RWPE2 (cell line): Measurements from ENCODE around the gene TTC21A.

Experiments
- ATAC-seq: fragments of 200-7000 bp; cut with Tn5 transposase; 3 replicates; pipeline ENCODE4 v1.9.1; 2021; ENCODE audit warnings: low read depth
- DNase-seq: peaks from one replicate; pipeline ENCODE4 v3.0.0-alpha.2; 2020; ENCODE audit warnings: low spot score
- H3K27ac ChIP-seq: fragments of 450-650 bp; 2 replicates; pipeline ENCODE4 v1.5.1; 2017; ENCODE audit warnings: mild to moderate bottlenecking; ENCODE audit not compliant: poor library complexity, severe bottlenecking
- H3K27me3 ChIP-seq: fragments of 250-450 bp; sonication (Bioruptor Pico); 2 replicates; pipeline ENCODE4 v1.5.1; 2021; ENCODE audit warnings: mild to moderate bottlenecking, moderate library complexity; ENCODE audit not compliant: insufficient read depth, poor library complexity, severe bottlenecking
- H3K36me3 ChIP-seq: fragments of 250-450 bp; sonication (Bioruptor Pico); 2 replicates; pipeline ENCODE4 v1.5.1; 2020; ENCODE audit warnings: low read depth, mild to moderate bottlenecking, moderate library complexity
- H3K4me1 ChIP-seq: fragments of 250-450 bp; sonication (Bioruptor Pico); 2 replicates; pipeline ENCODE4 v1.5.1; 2021; ENCODE audit warnings: mild to moderate bottlenecking, moderate library complexity; ENCODE audit not compliant: insufficient read depth, poor library complexity, severe bottlenecking
- H3K4me3 ChIP-seq: fragments of 250-450 bp; sonication (Bioruptor Pico); 2 replicates; pipeline ENCODE4 v1.5.1; 2021; ENCODE audit warnings: mild to moderate bottlenecking, moderate library complexity; ENCODE audit not compliant: severe bottlenecking
- H3K9me3 ChIP-seq: fragments of 250-450 bp; sonication (Bioruptor Pico); 2 replicates; pipeline ENCODE4 v1.5.1; 2021; ENCODE audit warnings: mild to moderate bottlenecking, moderate library complexity; ENCODE audit not compliant: severe bottlenecking
- TF ChIP-seq, protein P1 (sequence below): fragments of 450-650 bp; IDR thresholded peaks from one replicate; pipeline ENCODE4 v1.5.1; 2017; ENCODE audit warnings: mild to moderate bottlenecking, moderate library complexity; ENCODE audit not compliant: poor library complexity, severe bottlenecking

The TTC21A gene

DNA sequence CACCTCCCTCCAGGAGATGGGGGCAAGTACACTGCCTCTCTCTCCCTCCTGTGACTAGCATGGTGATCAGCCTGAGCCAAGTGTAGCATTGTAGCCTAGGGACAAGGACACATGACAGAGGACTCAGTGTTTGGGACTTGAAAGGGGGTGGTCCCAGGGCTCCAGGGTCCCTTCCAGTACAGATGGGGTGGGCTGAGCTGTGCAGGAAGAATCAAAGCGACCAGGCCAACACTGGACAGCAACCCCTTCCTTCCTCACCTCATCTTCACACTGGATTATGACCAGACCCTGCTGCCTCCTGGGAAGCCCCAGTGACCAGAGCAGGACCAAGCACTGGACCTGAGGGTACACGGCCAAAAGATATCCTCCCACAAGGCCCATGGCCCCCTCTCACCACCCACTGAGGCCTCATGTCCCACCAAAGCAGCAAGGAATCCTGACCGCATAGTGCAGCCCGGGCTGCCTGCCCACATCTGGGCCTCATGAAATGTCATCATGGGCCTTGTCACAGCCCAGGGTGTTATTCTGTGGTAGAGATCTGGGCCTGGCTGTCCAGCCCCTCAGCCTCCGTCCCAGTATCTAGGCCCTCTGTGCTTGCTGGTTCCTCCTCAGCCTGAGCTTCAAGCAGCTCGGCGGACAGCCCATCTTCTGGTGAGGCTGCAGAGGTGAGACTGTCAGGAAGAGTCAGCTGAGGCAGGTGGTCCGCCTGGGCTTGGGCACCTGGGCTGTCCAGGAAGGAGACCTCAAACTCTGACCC is 9.6 kb upstream of the TTC21A start:
- no peaks in the 10 kb centered on the region for H3K4me1 ChIP-seq
- DNase-seq, result no peak
- no peak overlapping the region for H3K4me3 ChIP-seq
- H3K9me3 ChIP-seq, result no peaks in the 10 kb centered on the region
- no peak overlapping the region for H3K27ac ChIP-seq
- ATAC-seq, result no peak
- H3K36me3 ChIP-seq, result peaks cover 62% of the 10 kb centered on the region
- TF ChIP-seq, protein P1, sequence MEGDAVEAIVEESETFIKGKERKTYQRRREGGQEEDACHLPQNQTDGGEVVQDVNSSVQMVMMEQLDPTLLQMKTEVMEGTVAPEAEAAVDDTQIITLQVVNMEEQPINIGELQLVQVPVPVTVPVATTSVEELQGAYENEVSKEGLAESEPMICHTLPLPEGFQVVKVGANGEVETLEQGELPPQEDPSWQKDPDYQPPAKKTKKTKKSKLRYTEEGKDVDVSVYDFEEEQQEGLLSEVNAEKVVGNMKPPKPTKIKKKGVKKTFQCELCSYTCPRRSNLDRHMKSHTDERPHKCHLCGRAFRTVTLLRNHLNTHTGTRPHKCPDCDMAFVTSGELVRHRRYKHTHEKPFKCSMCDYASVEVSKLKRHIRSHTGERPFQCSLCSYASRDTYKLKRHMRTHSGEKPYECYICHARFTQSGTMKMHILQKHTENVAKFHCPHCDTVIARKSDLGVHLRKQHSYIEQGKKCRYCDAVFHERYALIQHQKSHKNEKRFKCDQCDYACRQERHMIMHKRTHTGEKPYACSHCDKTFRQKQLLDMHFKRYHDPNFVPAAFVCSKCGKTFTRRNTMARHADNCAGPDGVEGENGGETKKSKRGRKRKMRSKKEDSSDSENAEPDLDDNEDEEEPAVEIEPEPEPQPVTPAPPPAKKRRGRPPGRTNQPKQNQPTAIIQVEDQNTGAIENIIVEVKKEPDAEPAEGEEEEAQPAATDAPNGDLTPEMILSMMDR, result no peak
- H3K27me3 ChIP-seq, result no peaks in the 10 kb centered on the region

DNA sequence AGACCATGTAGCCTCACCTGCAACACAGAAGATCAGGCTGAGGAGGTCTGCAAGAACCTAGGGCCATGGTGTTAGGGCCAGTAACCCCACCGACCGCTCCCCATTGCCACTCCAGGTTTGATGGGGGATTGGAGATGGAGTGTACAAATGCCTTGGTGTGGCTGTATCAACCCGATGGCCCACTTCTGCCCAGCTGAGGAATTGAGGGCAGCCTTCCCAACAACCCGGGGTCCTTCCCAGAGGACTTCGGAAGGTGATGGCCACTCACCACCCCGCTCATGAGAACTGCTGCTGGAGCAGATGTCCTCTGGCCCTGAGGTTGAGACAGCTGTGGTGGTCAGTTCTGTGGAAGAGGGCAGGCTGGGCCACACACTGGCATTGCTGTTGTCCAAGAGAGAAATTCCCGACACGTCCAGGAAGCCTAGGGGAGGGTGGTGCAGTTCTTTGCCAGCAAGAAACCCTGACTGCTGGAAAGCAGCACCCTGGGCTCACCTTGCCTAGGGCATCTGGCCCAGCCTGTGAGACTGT is 8.9 kb upstream of the TTC21A start:
- Histone ChIP-seq H3K9me3 (no peaks in the 10 kb centered on the region), H3K4me3 (no peak overlapping the region), H3K27me3 (no peaks in the 10 kb centered on the region), H3K4me1 (no peaks in the 10 kb centered on the region), H3K27ac (no peak overlapping the region), H3K36me3 (peaks cover 55% of the 10 kb centered on the region)
- ATAC-seq, result no peak
- TF ChIP-seq, protein P1, result no peak
- DNase-seq, result no peak

DNA sequence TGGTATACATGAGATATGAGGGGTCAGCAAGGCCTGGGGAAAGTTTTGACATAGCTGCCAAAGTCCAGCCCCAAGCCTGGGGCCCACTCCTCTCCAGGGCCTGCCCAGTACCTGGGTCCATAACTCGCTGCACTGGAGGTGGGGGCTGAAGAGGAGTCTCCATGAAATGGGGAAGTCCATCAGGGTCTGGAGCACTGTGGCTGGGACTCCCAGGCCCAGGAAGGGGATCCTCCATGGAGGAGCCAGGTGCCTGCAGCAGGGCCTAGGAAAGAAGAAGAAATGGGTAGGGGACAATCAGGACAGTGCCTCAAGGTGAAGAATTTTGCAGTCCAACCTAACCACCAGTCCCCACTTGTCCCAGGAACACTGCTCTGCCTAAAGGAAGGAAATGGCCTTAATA is 8.2 kb upstream of the TTC21A start:
- no peak for ATAC-seq
- Histone ChIP-seq H3K27ac (no peak overlapping the region), H3K36me3 (peaks cover 48% of the 10 kb centered on the region), H3K4me3 (no peak overlapping the region), H3K27me3 (no peaks in the 10 kb centered on the region), H3K9me3 (no peaks in the 10 kb centered on the region), H3K4me1 (no peaks in the 10 kb centered on the region)
- no peak for DNase-seq
- TF ChIP-seq, protein P1, result no peak

DNA sequence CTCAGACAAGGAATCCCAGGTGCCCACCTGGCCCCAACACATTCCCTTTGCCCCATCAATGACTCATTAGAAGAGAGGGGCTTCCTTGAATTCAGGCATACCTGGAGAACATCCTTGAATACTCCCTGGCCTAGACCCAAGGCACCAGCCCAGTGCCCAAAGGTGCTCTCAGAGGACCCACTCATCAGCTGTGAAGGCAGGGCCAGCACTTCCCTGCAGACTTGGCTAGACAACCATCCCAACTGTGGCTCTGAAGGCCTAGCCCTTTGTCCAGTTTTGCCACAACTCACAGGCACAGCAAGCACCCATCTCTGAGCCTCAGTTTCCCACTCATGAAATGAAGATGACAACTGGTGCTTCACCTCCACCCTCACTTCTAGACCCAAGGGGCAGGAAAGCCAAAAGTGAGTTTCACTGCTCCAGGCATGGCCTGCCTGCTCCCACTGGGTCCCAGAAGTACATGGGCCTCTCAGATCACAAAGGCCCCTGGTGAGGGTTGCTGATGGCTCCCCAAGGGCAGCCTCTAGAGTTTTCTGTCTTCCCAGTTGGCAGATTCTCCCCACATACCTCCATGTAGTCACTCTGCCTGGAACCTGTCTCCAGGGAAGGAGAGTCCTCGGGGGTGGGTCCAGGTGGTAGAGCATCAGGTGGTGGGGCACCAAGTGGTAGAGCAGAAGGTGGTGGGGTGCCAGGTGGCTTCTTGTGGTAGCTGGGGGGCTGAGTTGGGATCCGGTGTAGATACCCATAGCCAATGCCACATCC is 7.6 kb upstream of the TTC21A start:
- ATAC-seq, result no peak
- TF ChIP-seq, protein P1, result no peak
- Histone ChIP-seq H3K4me1 (no peaks in the 10 kb centered on the region), H3K36me3 (peaks cover 44% of the 10 kb centered on the region), H3K27ac (no peak overlapping the region), H3K27me3 (no peaks in the 10 kb centered on the region), H3K4me3 (no peak overlapping the region), H3K9me3 (no peaks in the 10 kb centered on the region)
- DNase-seq, result no peak
